GM12878 (cell line): ENCODE data around the gene GPSM1. TPM values are rescaled to one million over a fixed set of nuclear protein-coding genes. Genes with fewer than 3 reads are reported as not detected.

Source experiments
- ATAC-seq: fragments of 200-7000 bp; cut with Tn5 transposase; 3 replicates; pipeline ENCODE4 v1.9.1; 2020; ENCODE audit warnings: mild to moderate bottlenecking, moderate library complexity
- BruUV-seq: library from RNA; stranded (reverse); fragments of 400-500 nt; replicated peaks from 2 replicates; lab custom pipeline; 2021; lab: Mats Ljungman, UMichigan
- CTCF ChIA-PET: fragments of 300-600 bp; sonication (Branson Sonifier 250); formaldehyde crosslinking; extraction: SDS; loops from one replicate; lab custom pipeline; 2021; ENCODE audit warnings: inconsistent platforms; lab: Yijun Ruan, JAX
- POLR2A ChIA-PET: fragments of 350-600 bp; formaldehyde crosslinking; extraction: SDS; loops from one replicate; lab custom pipeline; 2021; ENCODE audit warnings: inconsistent platforms; lab: Charles Lee
- RAD21 ChIA-PET: fragments of 300-600 bp; sonication (Branson Sonifier 250); formaldehyde crosslinking; loops from one replicate; lab custom pipeline; 2023; ENCODE audit warnings: antibody characterized with exemption; ENCODE audit not compliant: unreplicated experiment; lab: Charles Lee
- SMC1A ChIA-PET: fragments of 300-600 bp; sonication (Branson Sonifier 250); formaldehyde crosslinking; loops from one replicate; lab custom pipeline; 2023; ENCODE audit not compliant: unreplicated experiment, uncharacterized antibody; lab: Charles Lee
- DNase-seq: peaks from one replicate; pipeline ENCODE4 v3.0.0-alpha.2; 2011; ENCODE audit warnings: low read depth, low spot score
- FAIRE-seq: peaks from 3 replicates; lab custom pipeline; 2011; peaks lifted over from hg19 to GRCh38; lab: Jason Lieb, UNC
- H2AFZ ChIP-seq: 2 replicates; pipeline ENCODE4 v1.6.0; 2011; ENCODE audit warnings: low read depth, low read length, control low read depth; ENCODE audit not compliant: control insufficient read depth
- H3K27ac ChIP-seq: 2 replicates; pipeline ENCODE4 v1.5.1; 2011; ENCODE audit warnings: control low read depth; ENCODE audit not compliant: control insufficient read depth, insufficient read depth
- H3K27me3 ChIP-seq, 2 experiments: replicated peaks in 1 of 2; 2 replicates each; pipeline versions ENCODE4 v1.6.0 to v1.6.1; 2011; ENCODE audit warnings: low read length in 1 of 2; ENCODE audit not compliant: control insufficient read depth in 2 of 2, insufficient read depth in 2 of 2
- H3K36me3 ChIP-seq, 2 experiments: 2 replicates each; pipeline ENCODE4 v1.5.1; 2011; ENCODE audit warnings: low read length in 1 of 2; ENCODE audit not compliant: control insufficient read depth in 2 of 2, insufficient read depth in 2 of 2
- H3K4me1 ChIP-seq: 2 replicates; pipeline ENCODE4 v1.6.1; 2011; ENCODE audit warnings: mild to moderate bottlenecking, low read length, moderate library complexity, mixed read lengths; ENCODE audit not compliant: control insufficient read depth, insufficient read depth
- H3K4me2 ChIP-seq: 2 replicates; pipeline ENCODE4 v1.6.0; 2011; ENCODE audit warnings: control low read depth; ENCODE audit not compliant: control insufficient read depth, insufficient read depth
- H3K4me3 ChIP-seq: fragments of 200-600 bp; sonication (generic); 2 replicates; pipeline ENCODE4 v1.5.1; 2016
- H3K79me2 ChIP-seq: 2 replicates; pipeline ENCODE4 v1.6.0; 2011; ENCODE audit warnings: low read length; ENCODE audit not compliant: control insufficient read depth, insufficient read depth
- H3K9ac ChIP-seq: 2 replicates; pipeline ENCODE4 v1.8.0; 2011; ENCODE audit warnings: low read length, control low read depth, mixed read lengths; ENCODE audit not compliant: control insufficient read depth, insufficient read depth
- H3K9me3 ChIP-seq: replicated peaks from 3 replicates; pipeline ENCODE4 v1.5.1; 2011; ENCODE audit warnings: mild to moderate bottlenecking, low read length; ENCODE audit not compliant: control insufficient read depth, insufficient read depth
- H4K20me1 ChIP-seq: 2 replicates; pipeline ENCODE4 v1.6.0; 2011; ENCODE audit not compliant: control insufficient read depth, insufficient read depth
- EGR1 ChIP-seq, 2 experiments: IDR thresholded peaks; 1 replicate in 1 of 2; 2 replicates in 1 of 2; pipeline ENCODE4 v1.6.1; 2011 to 2012; ENCODE audit warnings: low read depth in 2 of 2, low read length in 2 of 2, borderline replicate concordance in 1 of 2, mild to moderate bottlenecking in 1 of 2, moderate library complexity in 1 of 2
- WGBS: methylation state at CpG from one replicate; pipeline ENCODE4 v1.1.6; 2016; ENCODE audit warnings: low lambda C conversion rate; ENCODE audit not compliant: insufficient replicate concordance, insufficient coverage; ENCODE audit errors: missing lambda C conversion rate; 5-methylcytosine and 5-hydroxymethylcytosine counted together
- in situ Hi-C: fragments of 300-500 bp; cut with MboI; formaldehyde crosslinking; loops from 9 replicates; pipeline ENCODE4 v1.14.3; 2018; ENCODE audit warnings: mixed read lengths
- intact Hi-C: fragments of 100-400 bp; cut with micrococcal nuclease; formaldehyde crosslinking; loops from one replicate; pipeline ENCODE4 v1.14.2; 2022; ENCODE audit not compliant: unreplicated experiment
- polyA plus RNA-seq, 11 experiments: library from polyadenylated mRNA; depleted of rRNA in 4 of 11; unstranded in 6 of 11; stranded (reverse) in 5 of 11; fragments of >200 nt; fragmentation: Nextera tagmentation in 4 of 11; fragmentation: Illumina TruSeq in 1 of 11; extraction: Ambion mirVana in 4 of 11; extraction: Trizol in 1 of 11; gene quantifications; 1 replicate in 1 of 11; 2 replicates in 10 of 11; pipeline versions ENCODE4 v1.2.1 to v1.2.3, GENCODE V29; 2011 to 2016; ENCODE audit warnings: inconsistent platforms in 2 of 11, missing spikeins in 2 of 11, low read depth in 1 of 11
- total RNA-seq, 4 experiments: library from RNA; depleted of rRNA in 3 of 4; stranded (reverse); fragments of >200 nt in 3 of 4; fragmentation: Illumina TruSeq in 1 of 4; extraction: Trizol in 1 of 4; gene quantifications; 2 replicates each; pipeline versions ENCODE4 v1.2.1 to v1.2.3, GENCODE V29; 2013 to 2021
- TF ChIP-seq, protein P1 (sequence below): fragments of 450-650 bp; IDR thresholded peaks from 2 replicates; pipeline ENCODE4 v1.6.1; 2017; ENCODE audit warnings: antibody characterized with exemption, mild to moderate bottlenecking, moderate library complexity

GPSM1 gene
- total and polyA plus RNA-seq, 10 of the 15 experiments (the other 5 are each of a cell fraction or from before 2014, with no cell fraction given): 0.04 to 0.10 (median 0.10) TPM; not detected in 7

DNA sequence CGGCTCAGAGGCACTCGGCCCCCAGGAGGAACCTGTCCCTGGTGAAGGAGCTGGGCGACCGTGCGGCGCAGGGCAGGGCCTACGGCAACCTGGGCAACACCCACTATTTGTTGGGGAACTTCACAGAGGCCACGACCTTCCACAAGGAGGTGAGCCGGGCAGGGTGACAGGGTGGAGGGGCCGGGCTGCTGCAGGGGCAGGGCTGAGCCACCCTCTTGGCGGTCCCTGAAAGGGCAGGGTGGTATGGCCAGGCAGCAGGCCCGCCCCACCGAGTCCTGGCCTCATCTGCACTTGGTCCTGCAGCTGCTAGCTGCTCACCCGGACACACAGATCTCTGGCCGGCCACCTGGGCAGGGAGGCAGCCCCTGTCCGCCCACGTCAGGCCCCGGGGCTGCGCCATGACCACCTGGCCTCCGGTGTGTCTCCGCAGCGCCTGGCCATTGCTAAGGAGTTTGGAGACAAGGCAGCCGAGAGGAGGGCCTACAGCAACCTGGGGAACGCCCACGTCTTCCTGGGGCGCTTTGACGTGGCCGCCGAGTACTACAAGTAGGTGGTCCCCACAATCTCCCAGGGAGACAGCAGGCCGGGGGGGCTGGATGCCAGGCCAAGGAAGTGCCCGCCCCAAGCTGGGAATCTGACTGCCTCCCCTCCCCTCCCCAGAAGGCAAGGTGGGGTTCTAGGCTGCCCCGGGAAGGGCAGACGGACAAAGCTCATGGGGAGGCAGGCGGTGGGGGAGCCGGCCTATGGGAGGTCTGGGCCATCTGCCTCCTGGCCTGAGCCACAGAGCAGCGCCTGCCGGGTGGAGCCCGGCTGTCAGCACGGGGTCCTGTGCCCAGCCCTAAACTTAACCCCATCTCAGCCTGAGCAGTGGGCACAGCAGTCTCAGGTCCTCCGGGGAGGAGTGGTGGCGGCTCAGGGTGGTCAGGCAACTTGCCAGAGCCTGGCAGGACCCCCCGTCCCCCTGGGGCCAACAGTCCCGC is 10.4 kb downstream of the GPSM1 start:
- TF ChIP-seq EGR1 (IDR thresholded peaks at IDR 0.05; ENCODE audit: borderline replicate concordance in 1 of 2, low read depth in 2 of 2, low read length in 2 of 2): 0 out of 3 replicates have a peak, but pooled peaks of 1 of the 2 experiments have one; percentile 3
- TF ChIP-seq, protein P1, sequence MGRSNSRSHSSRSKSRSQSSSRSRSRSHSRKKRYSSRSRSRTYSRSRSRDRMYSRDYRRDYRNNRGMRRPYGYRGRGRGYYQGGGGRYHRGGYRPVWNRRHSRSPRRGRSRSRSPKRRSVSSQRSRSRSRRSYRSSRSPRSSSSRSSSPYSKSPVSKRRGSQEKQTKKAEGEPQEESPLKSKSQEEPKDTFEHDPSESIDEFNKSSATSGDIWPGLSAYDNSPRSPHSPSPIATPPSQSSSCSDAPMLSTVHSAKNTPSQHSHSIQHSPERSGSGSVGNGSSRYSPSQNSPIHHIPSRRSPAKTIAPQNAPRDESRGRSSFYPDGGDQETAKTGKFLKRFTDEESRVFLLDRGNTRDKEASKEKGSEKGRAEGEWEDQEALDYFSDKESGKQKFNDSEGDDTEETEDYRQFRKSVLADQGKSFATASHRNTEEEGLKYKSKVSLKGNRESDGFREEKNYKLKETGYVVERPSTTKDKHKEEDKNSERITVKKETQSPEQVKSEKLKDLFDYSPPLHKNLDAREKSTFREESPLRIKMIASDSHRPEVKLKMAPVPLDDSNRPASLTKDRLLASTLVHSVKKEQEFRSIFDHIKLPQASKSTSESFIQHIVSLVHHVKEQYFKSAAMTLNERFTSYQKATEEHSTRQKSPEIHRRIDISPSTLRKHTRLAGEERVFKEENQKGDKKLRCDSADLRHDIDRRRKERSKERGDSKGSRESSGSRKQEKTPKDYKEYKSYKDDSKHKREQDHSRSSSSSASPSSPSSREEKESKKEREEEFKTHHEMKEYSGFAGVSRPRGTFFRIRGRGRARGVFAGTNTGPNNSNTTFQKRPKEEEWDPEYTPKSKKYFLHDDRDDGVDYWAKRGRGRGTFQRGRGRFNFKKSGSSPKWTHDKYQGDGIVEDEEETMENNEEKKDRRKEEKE: no peak
- TF ChIP-seq, all 136 proteins: peak for 1
- H3K79me2 ChIP-seq: no peaks in the 10 kb centered on the region
- no peak overlapping the region for H3K4me3 ChIP-seq
- BruUV-seq: no TSS peak
- no peaks in the 10 kb centered on the region for H3K36me3 ChIP-seq
- no peaks in the 10 kb centered on the region for H3K9me3 ChIP-seq
- DNase-seq (no peak), ATAC-seq (no peak), FAIRE-seq (no peak)
- H3K27ac ChIP-seq: no peak overlapping the region
- 32% methylated on average over 41 of the region's 43 CpGs for WGBS
- no peaks in the 10 kb centered on the region for H3K4me1 ChIP-seq
- intact Hi-C loops: no loop called here
- no peaks in the 10 kb centered on the region for H4K20me1 ChIP-seq
- ChIA-PET CTCF (interaction anchor here (1.1 to 2.0 kb wide), 2 partner anchors 15 to 63 kb away, joined by 3 to 8 read pairs; no protein-coding TSS in a partner anchor), RAD21 (interaction anchor here (1.0 kb wide), 1 partner anchor 25 kb away, joined by 3 read pairs; no protein-coding TSS in a partner anchor), SMC1A (no interaction called here), POLR2A (interaction anchor here (0.6 kb wide), 1 partner anchor 286 kb away, joined by 3 read pairs; no protein-coding TSS in a partner anchor)
- no peak overlapping the region for H2AFZ ChIP-seq
- no peak overlapping the region for H3K9ac ChIP-seq
- no peaks in the 10 kb centered on the region for H3K27me3 ChIP-seq
- H3K4me2 ChIP-seq: no peak overlapping the region
- in situ Hi-C loops: loop anchor here (5.0 kb wide), 1 partner anchor 60 kb away; no protein-coding TSS in a partner anchor
